Endothelial cell of umbilical vein (primary cell): ENCODE results near the gene SULT1C3. TPM values are rescaled to one million over a fixed set of nuclear protein-coding genes. Genes with fewer than 3 reads are reported as not detected.

Experiments used
- BruUV-seq: library from RNA; stranded (reverse); fragments of 400-500 nt; replicated peaks from 2 replicates; lab custom pipeline; 2021; lab: Mats Ljungman, UMichigan
- CTCF ChIA-PET: fragments of 300-600, 350-600 bp; sonication (Branson Sonifier 250); formaldehyde crosslinking; loops from one replicate; lab custom pipeline; 2021; ENCODE audit warnings: antibody characterized with exemption, inconsistent platforms; lab: Charles Lee
- POLR2A ChIA-PET: fragments of 300-600, 350-600 bp; sonication (Branson Sonifier 250); formaldehyde crosslinking; loops from one replicate; lab custom pipeline; 2021; ENCODE audit warnings: antibody characterized with exemption, inconsistent platforms; lab: Charles Lee
- DNase-seq: peaks from one replicate; pipeline ENCODE4 v3.0.0-alpha.2; 2011; ENCODE audit warnings: low read depth, low spot score
- FAIRE-seq: peaks from 2 replicates; lab custom pipeline; 2011; peaks lifted over from hg19 to GRCh38; lab: Jason Lieb, UNC
- H2AFZ ChIP-seq: 2 replicates; pipeline ENCODE4 v1.6.0; 2012; ENCODE audit warnings: low read depth, low read length, control low read depth, inconsistent platforms
- H3K27ac ChIP-seq: 2 replicates; pipeline ENCODE4 v1.5.1; 2011; ENCODE audit warnings: low read depth, mild to moderate bottlenecking, control low read depth, low read length, moderate library complexity; ENCODE audit not compliant: insufficient read depth
- H3K27me3 ChIP-seq, 2 experiments: 2 replicates each; pipeline versions ENCODE4 v1.6.0 to v1.6.1; 2011; ENCODE audit warnings: low read length in 2 of 2, mixed read lengths in 1 of 2; ENCODE audit not compliant: control insufficient read depth in 2 of 2, insufficient read depth in 2 of 2
- H3K36me3 ChIP-seq, 2 experiments: 2 replicates in 1 of 2; 3 replicates in 1 of 2; pipeline ENCODE4 v1.5.1; 2011; ENCODE audit warnings: low read length in 2 of 2, mild to moderate bottlenecking in 1 of 2, moderate library complexity in 1 of 2; ENCODE audit not compliant: control insufficient read depth in 2 of 2, insufficient read depth in 2 of 2; ENCODE audit errors: extremely low read depth in 1 of 2
- H3K4me1 ChIP-seq: 3 replicates; pipeline ENCODE4 v1.5.1; 2011; ENCODE audit warnings: mild to moderate bottlenecking, low read length; ENCODE audit not compliant: control insufficient read depth, insufficient read depth; ENCODE audit errors: extremely low read depth
- H3K4me2 ChIP-seq: 2 replicates; pipeline ENCODE4 v1.6.1; 2011; ENCODE audit warnings: low read length, control low read depth, mixed read lengths; ENCODE audit not compliant: insufficient read depth
- H3K4me3 ChIP-seq, 3 experiments: fragments of 200-600 bp in 1 of 3; sonication (generic), shearing (Covaris generic) in 1 of 3; replicated peaks in 1 of 3; 2 replicates each; pipeline ENCODE4 v1.5.1; 2011 to 2016; ENCODE audit warnings: control low read depth in 3 of 3, low read length in 3 of 3, mild to moderate bottlenecking in 2 of 3, inconsistent platforms in 1 of 3, low read depth in 1 of 3, moderate library complexity in 1 of 3; ENCODE audit not compliant: insufficient read depth in 1 of 3
- H3K79me2 ChIP-seq: 2 replicates; pipeline ENCODE4 v1.6.0; 2012; ENCODE audit warnings: low read length, inconsistent platforms; ENCODE audit not compliant: control insufficient read depth, insufficient read depth
- H3K9ac ChIP-seq: replicated peaks from 2 replicates; pipeline ENCODE3; 2011; ENCODE audit warnings: low read length, control low read depth; ENCODE audit not compliant: insufficient read depth; ENCODE audit errors: extremely low read depth
- H3K9me1 ChIP-seq: replicated peaks from 3 replicates; pipeline ENCODE4 v1.6.0; 2011; ENCODE audit warnings: mild to moderate bottlenecking, low read length; ENCODE audit not compliant: control insufficient read depth, insufficient read depth; ENCODE audit errors: extremely low read depth
- H3K9me3 ChIP-seq: replicated peaks from 2 replicates; pipeline ENCODE4 v1.5.1; 2012; ENCODE audit warnings: low read length, inconsistent platforms; ENCODE audit not compliant: control insufficient read depth, insufficient read depth
- H4K20me1 ChIP-seq: replicated peaks from 2 replicates; pipeline ENCODE3; 2011; ENCODE audit warnings: mild to moderate bottlenecking, low read length; ENCODE audit not compliant: control insufficient read depth, insufficient read depth; ENCODE audit errors: extremely low read depth
- EZH2 ChIP-seq: IDR thresholded peaks from 2 replicates; pipeline ENCODE4 v1.6.1; 2012; ENCODE audit warnings: borderline replicate concordance, low read depth, mild to moderate bottlenecking, moderate library complexity, low read length, inconsistent platforms; ENCODE audit not compliant: severe bottlenecking
- FOS ChIP-seq: IDR thresholded peaks from 2 replicates; pipeline ENCODE4 v1.6.1; 2011; ENCODE audit warnings: mild to moderate bottlenecking, low read length, moderate library complexity, borderline replicate concordance; ENCODE audit not compliant: insufficient read depth
- GATA2 ChIP-seq: IDR thresholded peaks from 2 replicates; pipeline ENCODE4 v1.7.0; 2011; ENCODE audit warnings: low read depth, mild to moderate bottlenecking, moderate library complexity, mixed read lengths, low read length; ENCODE audit not compliant: insufficient read length, insufficient read depth
- JUN ChIP-seq: IDR thresholded peaks from 2 replicates; pipeline ENCODE4 v1.6.1; 2011; ENCODE audit warnings: borderline replicate concordance, low read depth; ENCODE audit not compliant: insufficient read length, insufficient read depth
- MYC ChIP-seq: IDR thresholded peaks from one replicate; pipeline ENCODE4 v1.6.1; 2011; ENCODE audit warnings: mild to moderate bottlenecking, low read depth, low read length
- POLR2A ChIP-seq: IDR thresholded peaks from 2 replicates; pipeline ENCODE4 v1.6.1; 2012; ENCODE audit warnings: low read depth, mild to moderate bottlenecking, control low read depth, low read length
- POLR2AphosphoS5 ChIP-seq: IDR thresholded peaks from 2 replicates; pipeline ENCODE4 v1.6.1; 2012; ENCODE audit warnings: low read depth, mild to moderate bottlenecking, control low read depth, low read length, moderate library complexity; ENCODE audit not compliant: insufficient read depth
- dilution Hi-C: fragments of 300-500 bp; cut with MboI; formaldehyde crosslinking; loops from one replicate; pipeline ENCODE4 v1.15.0; 2019; ENCODE audit warnings: low sequenced_read_pairs; ENCODE audit not compliant: extremely low pct_ligation_motif_present
- intact Hi-C: fragments of 100-400 bp; cut with micrococcal nuclease; formaldehyde crosslinking; loops from one replicate; pipeline ENCODE4 v1.10.0; 2022
- polyA plus RNA-seq, 4 experiments: library from polyadenylated mRNA; depleted of rRNA in 3 of 4; stranded (reverse) in 3 of 4; unstranded in 1 of 4; fragments of >200 nt; gene quantifications; 2 replicates each; pipeline versions ENCODE4 v1.2.1 to v1.2.3, GENCODE V29; 2011 to 2012; ENCODE audit warnings: missing spikeins in 1 of 4
- total RNA-seq: library from RNA; stranded (reverse); gene quantifications from 2 replicates; pipeline ENCODE4 v1.2.3, GENCODE V29; 2021
- TF ChIP-seq, protein P1 (sequence below): IDR thresholded peaks from 2 replicates; pipeline ENCODE4 v1.6.1; 2011; ENCODE audit not compliant: insufficient read depth, insufficient read length
- TF ChIP-seq, protein P2 (sequence below), 2 donors: IDR thresholded peaks; 1 replicate in 1 of 2; 2 replicates in 1 of 2; pipeline ENCODE4 v1.5.1; 2011; ENCODE audit warnings: low read length in 2 of 2, mild to moderate bottlenecking in 2 of 2, moderate library complexity in 2 of 2, control low read depth in 1 of 2, inconsistent platforms in 1 of 2, low read depth in 1 of 2; ENCODE audit not compliant: insufficient read depth in 1 of 2; ENCODE audit errors: extremely low read depth in 1 of 2

SULT1C3 gene
- total and polyA plus RNA-seq, 2 donors (not counting 3 experiments of a cell fraction or from before 2014, with no cell fraction given) = not detected

DNA sequence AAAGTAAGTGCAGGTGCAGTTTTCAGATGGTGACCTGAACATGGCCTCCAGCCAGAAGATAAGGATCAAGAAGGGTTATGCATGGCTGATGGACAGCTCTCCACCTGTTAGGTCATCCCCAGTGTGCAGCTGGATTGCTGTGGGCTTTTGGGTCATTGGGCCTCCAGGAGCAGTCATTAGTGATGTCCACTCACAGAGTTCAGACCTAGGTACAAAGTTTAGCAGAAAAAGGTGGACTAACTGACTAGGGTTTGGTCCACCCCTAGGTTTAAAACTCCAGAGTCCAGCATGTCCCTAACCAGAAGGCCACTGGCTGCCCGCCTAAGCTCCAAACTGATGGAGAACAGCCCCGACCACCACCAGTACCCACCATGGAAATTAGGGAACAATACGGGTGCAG is 30.6 kb downstream of the SULT1C3 start:
- DNase-seq (no peak), FAIRE-seq (no peak)
- no peaks in the 10 kb centered on the region for H3K9me1 ChIP-seq
- H3K27ac ChIP-seq = no peak overlapping the region
- H3K4me1 ChIP-seq = no peaks in the 10 kb centered on the region
- no peak overlapping the region for H2AFZ ChIP-seq
- dilution Hi-C loops = no loop called here
- H3K9me3 ChIP-seq = no peaks in the 10 kb centered on the region
- H3K36me3 ChIP-seq = no peaks in the 10 kb centered on the region
- CTCF ChIA-PET = no interaction called here
- H4K20me1 ChIP-seq = no peaks in the 10 kb centered on the region
- H3K9ac ChIP-seq = no peak overlapping the region
- POLR2A ChIA-PET = no interaction called here
- TF ChIP-seq JUN (no peak), MYC (no peak), EZH2 (no peak), FOS (no peak), POLR2A (no peak), POLR2AphosphoS5 (no peak), GATA2 (no peak)
- TF ChIP-seq, protein P1, sequence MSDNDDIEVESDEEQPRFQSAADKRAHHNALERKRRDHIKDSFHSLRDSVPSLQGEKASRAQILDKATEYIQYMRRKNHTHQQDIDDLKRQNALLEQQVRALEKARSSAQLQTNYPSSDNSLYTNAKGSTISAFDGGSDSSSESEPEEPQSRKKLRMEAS = no peak
- TF ChIP-seq, protein P2, sequence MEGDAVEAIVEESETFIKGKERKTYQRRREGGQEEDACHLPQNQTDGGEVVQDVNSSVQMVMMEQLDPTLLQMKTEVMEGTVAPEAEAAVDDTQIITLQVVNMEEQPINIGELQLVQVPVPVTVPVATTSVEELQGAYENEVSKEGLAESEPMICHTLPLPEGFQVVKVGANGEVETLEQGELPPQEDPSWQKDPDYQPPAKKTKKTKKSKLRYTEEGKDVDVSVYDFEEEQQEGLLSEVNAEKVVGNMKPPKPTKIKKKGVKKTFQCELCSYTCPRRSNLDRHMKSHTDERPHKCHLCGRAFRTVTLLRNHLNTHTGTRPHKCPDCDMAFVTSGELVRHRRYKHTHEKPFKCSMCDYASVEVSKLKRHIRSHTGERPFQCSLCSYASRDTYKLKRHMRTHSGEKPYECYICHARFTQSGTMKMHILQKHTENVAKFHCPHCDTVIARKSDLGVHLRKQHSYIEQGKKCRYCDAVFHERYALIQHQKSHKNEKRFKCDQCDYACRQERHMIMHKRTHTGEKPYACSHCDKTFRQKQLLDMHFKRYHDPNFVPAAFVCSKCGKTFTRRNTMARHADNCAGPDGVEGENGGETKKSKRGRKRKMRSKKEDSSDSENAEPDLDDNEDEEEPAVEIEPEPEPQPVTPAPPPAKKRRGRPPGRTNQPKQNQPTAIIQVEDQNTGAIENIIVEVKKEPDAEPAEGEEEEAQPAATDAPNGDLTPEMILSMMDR (IDR thresholded peaks at IDR 0.05; ENCODE audit: extremely low read depth in 1 of 2, insufficient read depth in 1 of 2, low read depth in 1 of 2, low read length in 2 of 2) = no peak
- no peak overlapping the region for H3K4me3 ChIP-seq
- no TSS peak for BruUV-seq
- H3K79me2 ChIP-seq = no peaks in the 10 kb centered on the region
- H3K4me2 ChIP-seq = no peak overlapping the region
- intact Hi-C loops = no loop called here
- H3K27me3 ChIP-seq = no peaks in the 10 kb centered on the region
